GM19452 (cell line): ENCODE results near the gene ZBTB4.

Source experiments
- ATAC-seq: cut with Tn5 transposase; IDR thresholded peaks from one replicate; pipeline ENCODE4 v1.9.1; 2021; ENCODE audit not compliant: unreplicated experiment

ZBTB4 gene

GRCh38 chr17:7441266-7441665 lies 38.2 kb downstream of the ZBTB4 start:
- no peak for ATAC-seq

GRCh38 chr17:7440834-7441195 lies 38.6 kb downstream of the ZBTB4 start:
- ATAC-seq: no peak

GRCh38 chr17:7440113-7440833 lies 39.2 kb downstream of the ZBTB4 start:
- no peak for ATAC-seq

GRCh38 chr17:7439462-7440112 lies 39.8 kb downstream of the ZBTB4 start, which contains the start of gene FGF11:
TSS of gene FGF11 (plus strand) at chr17:7439512. CDS start at chr17:7439621, 109 bp downstream.
- no peak for ATAC-seq

GRCh38 chr17:7438656-7439460 lies 40.6 kb downstream of the ZBTB4 start:
- no peak for ATAC-seq

- no peak for ATAC-seq
These were observed 41.3 kb downstream of the ZBTB4 start for GRCh38 chr17:7437950-7438614.

GRCh38 chr17:7437369-7437863 lies 42.0 kb downstream of the ZBTB4 start:
- no peak for ATAC-seq

GRCh38 chr17:7436556-7437368 lies 42.7 kb downstream of the ZBTB4 start:
- no peak for ATAC-seq

- ATAC-seq: peak; percentile 24
These were observed 43.5 kb downstream of the ZBTB4 start for GRCh38 chr17:7435676-7436555.

- ATAC-seq: no peak
These were observed 47.1 kb downstream of the ZBTB4 start for GRCh38 chr17:7432296-7432695.

GRCh38 chr17:7431231-7431630 lies 48.2 kb downstream of the ZBTB4 start:
- no peak for ATAC-seq

- ATAC-seq: no peak
These were observed 49.7 kb downstream of the ZBTB4 start for GRCh38 chr17:7429722-7430121.

- no peak for ATAC-seq
These were observed 50.9 kb downstream of the ZBTB4 start, which contains the start of gene SPEM3 for GRCh38 chr17:7428557-7428956. TSS of gene SPEM3 (plus strand) at chr17:7428857. CDS start at chr17:7428903, 46 bp downstream.

- no peak for ATAC-seq
These were observed 51.9 kb downstream of the ZBTB4 start for GRCh38 chr17:7427549-7427948.

- no peak for ATAC-seq
These were observed 52.4 kb downstream of the ZBTB4 start for GRCh38 chr17:7426896-7427489.

GRCh38 chr17:7426203-7426863 lies 53.1 kb downstream of the ZBTB4 start:
- no peak for ATAC-seq

GRCh38 chr17:7425756-7426155 lies 53.7 kb downstream of the ZBTB4 start:
- no peak for ATAC-seq

- ATAC-seq: no peak
These were observed 54.1 kb downstream of the ZBTB4 start, which contains the start of gene SPEM2 for GRCh38 chr17:7425316-7425715. TSS of gene SPEM2 (plus strand) at chr17:7425616. CDS start at chr17:7425689, 73 bp downstream.
